Measurements from ENCODE around the gene OR2V1. TPM values are rescaled to one million over a fixed set of nuclear protein-coding genes. Genes with fewer than 3 reads are reported as not detected.

Gene OR2V1
- total and polyA plus RNA-seq, 2 of the 13 experiments (the other 11 are each of a cell fraction or from before 2014, with no cell fraction given) = not detected

- TF ChIP-seq TERF1 (CRISPR knock-in tag; IDR thresholded peaks at IDR 0.05) (no peak), ZC3H13 (CRISPR knock-in tag; IDR thresholded peaks at IDR 0.05) (0 out of 2 replicates have a peak, but pooled peaks have one; percentile 31), FIP1L1 (IDR thresholded peaks at IDR 0.05; ENCODE audit: borderline replicate concordance, insufficient read depth, low read depth, low read length) (no peak), CBX5 (CRISPR knock-in tag; IDR thresholded peaks at IDR 0.05; ENCODE audit: borderline replicate concordance) (no peak), ATF1 (CRISPR knock-in tag; IDR thresholded peaks at IDR 0.05) (no peak), SUZ12 (IDR thresholded peaks at IDR 0.05; ENCODE audit: low read depth, low read length) (no peak), HMG20B (CRISPR knock-in tag; conservative IDR thresholded peaks at IDR 0.05) (no peak), ZNF776 (CRISPR knock-in tag; IDR thresholded peaks at IDR 0.05) (no peak), ATAD3A (CRISPR knock-in tag; IDR thresholded peaks at IDR 0.05) (no peak), ZNF747 (CRISPR knock-in tag; IDR thresholded peaks at IDR 0.05; ENCODE audit: borderline replicate concordance) (no peak), MNT (IDR thresholded peaks at IDR 0.05) (0 out of 2 replicates have a peak, but pooled peaks have one; percentile 7), TBX3 (IDR thresholded peaks at IDR 0.05; ENCODE audit: borderline replicate concordance) (no peak), JUND (CRISPR knock-in tag; IDR thresholded peaks at IDR 0.05) (no peak), CTCF (CRISPR knock-in tag; IDR thresholded peaks at IDR 0.05) (peak; percentile 90), ZNF792 (CRISPR knock-in tag; IDR thresholded peaks at IDR 0.05) (no peak), CHD4 (IDR thresholded peaks at IDR 0.05; ENCODE audit: borderline replicate concordance, low read length) (no peak), MLXIP (CRISPR knock-in tag; IDR thresholded peaks at IDR 0.05; ENCODE audit: borderline replicate concordance) (no peak), ZBTB8A (CRISPR knock-in tag; IDR thresholded peaks at IDR 0.05; ENCODE audit: borderline replicate concordance, low read depth) (no peak), ZNF512B (CRISPR knock-in tag; IDR thresholded peaks at IDR 0.05; ENCODE audit: borderline replicate concordance) (no peak)
These were observed 28.6 kb upstream of the OR2V1 start (continued) for GRCh38 chr5:181159286-181160151.
